GM20000 (cell line): ENCODE results near the gene PLP1.

Experiments
- DNase-seq: peaks from one replicate; pipeline ENCODE4 v3.0.0; 2012; ENCODE audit warnings: low spot score
- CTCF ChIP-seq: IDR thresholded peaks from 2 replicates; pipeline ENCODE4 v1.5.1; 2012; ENCODE audit warnings: mild to moderate bottlenecking, control low read depth; ENCODE audit errors: extremely low read depth, missing control alignments

The PLP1 gene

GRCh38 chrX:103828529-103828928 lies 51.9 kb downstream of the PLP1 start:
- no peak for DNase-seq
- TF ChIP-seq CTCF: no peak

- TF ChIP-seq CTCF: no peak
- DNase-seq: no peak
Measured at GRCh38 chrX:103830848-103831247, 54.2 kb downstream of the PLP1 start.

- no peak for TF ChIP-seq CTCF
- peak; percentile 8 for DNase-seq
Measured at GRCh38 chrX:103831342-103831802, 54.7 kb downstream of the PLP1 start.

GRCh38 chrX:103831803-103832544 lies 55.3 kb downstream of the PLP1 start, which contains the start of gene RAB9B:
TSS of gene RAB9B (minus strand) at chrX:103832257. CDS start at chrX:103825784, 6,473 bp downstream.
- peak; percentile 84 for DNase-seq
- no peak for TF ChIP-seq CTCF

- no peak for DNase-seq
Measured at GRCh38 chrX:103839404-103839803, 62.8 kb downstream of the PLP1 start.

More at GRCh38 chrX:103839404-103839803, 62.8 kb downstream of the PLP1 start:
- no peak for TF ChIP-seq CTCF
